K562 (cell line): ENCODE results near the gene DDRGK1. TPM values are rescaled to one million over a fixed set of nuclear protein-coding genes. Genes with fewer than 3 reads are reported as not detected.

Source experiments
- ATAC-seq: fragments of 200-7000 bp; cut with Tn5 transposase; 3 replicates; pipeline ENCODE4 v1.9.1; 2020; ENCODE audit warnings: moderate library complexity
- BruUV-seq: library from RNA; stranded (reverse); fragments of 400-500 nt; replicated peaks from 2 replicates; lab custom pipeline; 2021; lab: Mats Ljungman, UMichigan
- CTCF ChIA-PET: fragments of 300-600 bp; formaldehyde crosslinking; extraction: SDS; loops from one replicate; lab custom pipeline; 2021; ENCODE audit warnings: low intra/inter-chr PET ratio; lab: Yijun Ruan, JAX
- POLR2A ChIA-PET: fragments of 300-600, 350-650 bp; sonication (Branson Sonifier 250); formaldehyde crosslinking; extraction: SDS; loops from one replicate; lab custom pipeline; 2021; ENCODE audit warnings: antibody characterized with exemption, inconsistent platforms; lab: Yijun Ruan, JAX
- DNase-seq, 4 experiments: peaks; one replicate each; pipeline versions ENCODE4 v3.0.0 to v3.0.0-alpha.2; 2011 to 2018; ENCODE audit warnings: low spot score in 3 of 4, mixed read lengths in 3 of 4; ENCODE audit errors: extremely low read depth in 1 of 4
- FAIRE-seq: peaks from 2 replicates; lab custom pipeline; 2011; peaks lifted over from hg19 to GRCh38; lab: Jason Lieb, UNC
- H2AFZ ChIP-seq: 2 replicates; pipeline ENCODE4 v1.6.0; 2011; ENCODE audit warnings: low read depth, low read length, control low read depth, inconsistent platforms
- H3K27ac ChIP-seq: fragments of 200-600 bp; 3 replicates; pipeline ENCODE4 v1.8.0; 2011; ENCODE audit warnings: low read depth, mild to moderate bottlenecking, control low read depth, inconsistent platforms, low read length, moderate library complexity, mixed read lengths; ENCODE audit errors: extremely low read depth
- H3K27me3 ChIP-seq, 2 experiments: fragments of 300-600 bp in 1 of 2; 2 replicates in 1 of 2; 3 replicates in 1 of 2; pipeline versions ENCODE4 v1.6.0 to v1.8.0; 2011; ENCODE audit warnings: inconsistent platforms in 2 of 2, low read length in 2 of 2, mild to moderate bottlenecking in 1 of 2, mixed read lengths in 1 of 2, moderate library complexity in 1 of 2; ENCODE audit not compliant: control insufficient read depth in 2 of 2, insufficient read depth in 2 of 2
- H3K36me3 ChIP-seq: fragments of 300-600 bp; 3 replicates; pipeline ENCODE4 v1.8.0; 2011; ENCODE audit warnings: mild to moderate bottlenecking, low read length, inconsistent platforms; ENCODE audit not compliant: control insufficient read depth, insufficient read depth
- H3K4me1 ChIP-seq, 2 experiments: fragments of 200-600 bp in 1 of 2; replicated peaks in 1 of 2; 2 replicates in 1 of 2; 3 replicates in 1 of 2; pipeline versions ENCODE4 v1.5.1 to v1.8.0; 2011; ENCODE audit warnings: inconsistent platforms in 2 of 2, low read length in 2 of 2, mild to moderate bottlenecking in 1 of 2, mixed read lengths in 1 of 2, moderate library complexity in 1 of 2; ENCODE audit not compliant: control insufficient read depth in 2 of 2, insufficient read depth in 2 of 2
- H3K4me2 ChIP-seq: 2 replicates; pipeline ENCODE4 v1.6.1; 2011; ENCODE audit warnings: low read length, control low read depth, inconsistent platforms, mixed read lengths; ENCODE audit not compliant: insufficient read depth
- H3K4me3 ChIP-seq: fragments of 200-600 bp; sonication (generic), shearing (Covaris generic); 2 replicates; pipeline ENCODE4 v1.5.1; 2016; ENCODE audit warnings: control low read depth, inconsistent platforms
- H3K79me2 ChIP-seq: fragments of 200-600 bp; 3 replicates; pipeline ENCODE4 v1.8.0; 2011; ENCODE audit warnings: low read length, inconsistent platforms; ENCODE audit not compliant: control insufficient read depth, insufficient read depth
- H3K9ac ChIP-seq, 2 experiments: 2 replicates each; pipeline versions ENCODE4 v1.6.0 to v1.6.1; 2011; ENCODE audit warnings: low read depth in 2 of 2, low read length in 2 of 2, control low read depth in 1 of 2, inconsistent platforms in 1 of 2, mild to moderate bottlenecking in 1 of 2, mixed read lengths in 1 of 2; ENCODE audit not compliant: insufficient read depth in 1 of 2
- H3K9me1 ChIP-seq: one replicate; pipeline ENCODE4 v1.6.0; 2011; ENCODE audit warnings: inconsistent platforms, mild to moderate bottlenecking, low read length, moderate library complexity; ENCODE audit not compliant: control insufficient read depth, insufficient read depth
- H3K9me3 ChIP-seq: replicated peaks from 2 replicates; pipeline ENCODE4 v1.5.1; 2011; ENCODE audit warnings: low read depth, low read length, inconsistent platforms; ENCODE audit not compliant: control insufficient read depth, insufficient read depth
- H4K20me1 ChIP-seq: replicated peaks from 2 replicates; pipeline ENCODE4 v1.6.1; 2011; ENCODE audit warnings: low read length, inconsistent platforms, mixed read lengths; ENCODE audit not compliant: control insufficient read depth, insufficient read depth
- CGGBP1 ChIP-seq: fragments of 250-450 bp; sonication (Bioruptor Pico); IDR thresholded peaks from 2 replicates; pipeline ENCODE4 v1.9.0; 2021; ENCODE audit warnings: mild to moderate bottlenecking
- FOXA3 ChIP-seq, 2 experiments: fragments of 450-650 bp in 1 of 2; sonication (generic) in 1 of 2; formaldehyde crosslinking; IDR thresholded peaks in 1 of 2; conservative IDR thresholded peaks in 1 of 2; 2 replicates each; pipeline versions ENCODE4 v1.4.0 to v1.8.0; 2020 to 2022; ENCODE audit warnings: mild to moderate bottlenecking in 2 of 2, missing genetic modification reagents in 1 of 2
- MAFF ChIP-seq: IDR thresholded peaks from 2 replicates; pipeline ENCODE4 v1.6.1; 2012; ENCODE audit warnings: low read length, improper control_type of control experiment
- POU5F1 ChIP-seq: fragments of 150-350 bp; IDR thresholded peaks from 2 replicates; pipeline ENCODE4 v1.6.1; 2014; ENCODE audit warnings: borderline replicate concordance, low read length, low read depth, mild to moderate bottlenecking; ENCODE audit not compliant: partially characterized antibody
- ZNF121 ChIP-seq: sonication (generic); formaldehyde crosslinking; conservative IDR thresholded peaks from 2 replicates; pipeline ENCODE4 v1.8.0; 2022; ENCODE audit warnings: missing genetic modification reagents
- WGBS: fragments of 100-300 bp; shearing (Covaris generic); methylation state at CpG from one replicate; pipeline ENCODE4 v1.1.6; 2016; ENCODE audit warnings: low coverage, mixed read lengths; ENCODE audit not compliant: insufficient coverage; ENCODE audit errors: missing lambda C conversion rate; 5-methylcytosine and 5-hydroxymethylcytosine counted together
- in situ Hi-C: fragments of 300-500 bp; cut with MboI; formaldehyde crosslinking; loops from 4 replicates; pipeline ENCODE4 v1.15.0; 2018; ENCODE audit warnings: inconsistent platforms, mixed read lengths
- intact Hi-C: fragments of 100-400 bp; cut with micrococcal nuclease; formaldehyde crosslinking; loops from 2 replicates; pipeline ENCODE4 v1.14.2; 2022
- polyA plus RNA-seq, 8 experiments: library from polyadenylated mRNA; depleted of rRNA in 4 of 8; stranded (reverse) in 5 of 8; unstranded in 3 of 8; fragments of >200 nt; fragmentation: Nextera tagmentation in 2 of 8; fragmentation: Illumina TruSeq in 1 of 8; extraction: Ambion mirVana in 2 of 8; extraction: Trizol in 1 of 8; gene quantifications; 2 replicates each; pipeline versions ENCODE4 v1.2.1 to v1.2.3, GENCODE V29; 2011 to 2014; ENCODE audit warnings: inconsistent platforms in 1 of 8, missing spikeins in 1 of 8
- total RNA-seq, 7 experiments: library from RNA; depleted of rRNA in 6 of 7; stranded (reverse); fragments of >200 nt in 6 of 7; fragmentation: Illumina TruSeq in 2 of 7; extraction: Trizol in 2 of 7; gene quantifications; 2 replicates each; pipeline versions ENCODE4 v1.2.1 to v1.2.3, GENCODE V29; 2011 to 2021; ENCODE audit warnings: low replicate concordance in 1 of 7

DDRGK1 gene
- total and polyA plus RNA-seq, 9 of the 15 experiments (the other 6 are each of a cell fraction or from before 2014, with no cell fraction given): 2.3 to 54.4 (median 29.1) TPM

- 0 out of 4 replicates have a peak, but pooled peaks of 1 of the 2 experiments have one; percentile 2 for TF ChIP-seq FOXA3 (CRISPR knock-in tag; conservative IDR thresholded peaks at IDR 0.05 in 1 of 2, IDR thresholded peaks at IDR 0.05 in 1 of 2)
- TF ChIP-seq MAFF: peak; percentile 34; the same call in 1 of the 2 replicates
- TF ChIP-seq CGGBP1 (CRISPR knock-in tag): no peak
Measured at GRCh38 chr20:3158968-3159431, 45.5 kb downstream of the DDRGK1 start (continued).

- Histone ChIP-seq H3K9me3 (no peaks in the 10 kb centered on the region), H3K9me1 (no peaks in the 10 kb centered on the region), H3K36me3 (peaks cover 35% of the 10 kb centered on the region), H3K27ac (peak overlapping the region; percentile 46; the same call in 1 of the 3 replicates), H3K27me3 (no peaks in the 10 kb centered on the region), H3K4me2 (peak overlapping the region; percentile 88), H3K4me3 (peak overlapping the region; percentile 33), H2AFZ (no peak overlapping the region), H3K79me2 (peaks cover 71% of the 10 kb centered on the region), H3K4me1 (peaks cover 13 to 17% of the 10 kb centered on the region in 2 experiments; a peak in 4 of 5 replicates), H4K20me1 (peaks cover 26% of the 10 kb centered on the region), H3K9ac (peak overlapping the region; percentile 86 to 93)
- TF ChIP-seq ZNF121 (CRISPR knock-in tag) (peak; percentile 66; the same call in 1 of the 2 replicates), POU5F1 (no peak)
- FAIRE-seq: no peak
- DNase-seq: no peak
- no peak for ATAC-seq
- CTCF ChIA-PET: no interaction called here
- 19% methylated on average over 5 of the region's 11 CpGs for WGBS
- in situ Hi-C loops (no loop called here), intact Hi-C loops (no loop called here)
- no TSS peak for BruUV-seq
- POLR2A ChIA-PET: interaction anchor here (0.5 to 4.1 kb wide), 3 partner anchors 10 to 80 kb away, joined by 3 to 42 read pairs (median 3); no protein-coding TSS in a partner anchor
Measured at GRCh38 chr20:3157817-3158216, 46.7 kb downstream of the DDRGK1 start.
